Amniotic epithelial cell (primary cell): ENCODE data around the gene IDH3B.

Source experiments
- DNase-seq: peaks from one replicate; pipeline ENCODE4 v3.0.0-alpha.2; 2010; ENCODE audit warnings: low read depth

The IDH3B gene

DNA sequence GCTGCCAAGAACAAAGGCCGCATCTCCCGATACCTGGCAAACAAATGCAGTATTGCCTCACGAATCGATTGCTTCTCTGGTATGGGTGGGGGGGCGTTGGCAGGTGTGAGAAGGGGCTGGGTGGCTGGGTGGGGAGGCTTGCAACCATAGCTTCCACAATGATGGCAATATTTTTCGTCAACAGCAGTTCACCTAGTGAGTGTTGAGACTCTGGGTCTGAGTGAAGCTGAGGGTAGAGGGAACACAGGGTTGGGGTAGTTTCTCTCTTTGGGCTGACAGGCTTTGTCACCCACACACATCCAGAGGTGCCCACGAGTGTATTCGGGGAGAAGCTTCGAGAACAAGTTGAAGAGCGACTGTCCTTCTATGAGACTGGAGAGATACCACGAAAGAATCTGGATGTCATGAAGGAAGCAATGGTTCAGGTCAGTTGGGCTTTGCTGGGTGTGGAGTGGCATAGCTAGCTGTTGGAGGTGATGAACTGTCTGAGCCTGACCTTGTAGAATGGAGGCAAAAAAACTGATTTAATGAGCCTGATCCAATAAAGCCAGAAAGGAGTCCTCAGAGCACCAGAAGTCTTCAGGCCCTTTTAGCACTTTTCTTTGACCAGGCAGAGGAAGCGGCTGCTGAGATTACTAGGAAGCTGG is 7.4 kb downstream of the IDH3B start:
- DNase-seq: no peak

DNA sequence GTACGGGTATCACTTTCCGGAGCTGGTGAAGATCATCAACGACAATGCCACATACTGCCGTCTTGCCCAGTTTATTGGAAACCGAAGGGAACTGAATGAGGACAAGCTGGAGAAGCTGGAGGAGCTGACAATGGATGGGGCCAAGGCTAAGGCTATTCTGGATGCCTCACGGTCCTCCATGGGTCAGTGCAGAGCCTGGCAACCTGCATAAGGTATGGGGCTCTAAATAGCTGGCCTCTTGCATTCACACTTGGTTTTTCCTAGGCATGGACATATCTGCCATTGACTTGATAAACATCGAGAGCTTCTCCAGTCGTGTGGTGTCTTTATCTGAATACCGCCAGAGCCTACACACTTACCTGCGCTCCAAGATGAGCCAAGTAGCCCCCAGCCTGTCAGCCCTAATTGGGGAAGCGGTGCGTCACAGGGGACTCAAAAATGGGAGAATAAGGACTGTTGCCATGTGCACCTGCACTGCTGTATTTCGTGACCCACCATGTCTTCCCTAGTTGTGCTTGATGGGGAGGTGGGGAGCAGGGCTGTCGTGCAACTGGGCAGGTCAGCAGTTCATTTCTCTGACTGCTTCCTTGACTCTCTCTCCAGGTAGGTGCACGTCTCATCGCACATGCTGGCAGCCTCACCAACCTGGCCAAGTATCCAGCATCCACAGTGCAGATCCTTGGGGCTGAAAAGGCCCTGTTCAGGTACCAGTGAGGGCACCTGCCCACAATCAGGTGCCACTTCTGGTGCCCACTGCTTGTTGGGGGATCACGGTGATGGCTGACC is 8.5 kb downstream of the IDH3B start:
- DNase-seq: no peak

DNA sequence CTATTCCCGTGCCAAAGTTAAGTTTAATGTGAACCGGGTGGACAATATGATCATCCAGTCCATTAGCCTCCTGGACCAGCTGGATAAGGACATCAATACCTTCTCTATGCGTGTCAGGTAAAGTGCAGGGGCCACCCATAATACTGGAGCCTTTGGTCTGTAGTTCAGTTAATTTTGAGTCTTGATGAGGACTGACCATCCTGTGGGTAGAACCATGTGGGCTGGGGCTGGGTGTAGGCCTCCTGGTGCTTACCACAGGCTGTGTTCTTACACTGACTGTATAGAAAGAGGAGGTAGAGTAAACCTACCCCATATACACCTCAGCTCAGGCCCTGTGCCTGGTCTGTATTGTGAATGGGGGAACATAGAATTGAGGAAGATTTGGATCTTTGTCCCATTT is 9.2 kb downstream of the IDH3B start:
- no peak for DNase-seq

DNA sequence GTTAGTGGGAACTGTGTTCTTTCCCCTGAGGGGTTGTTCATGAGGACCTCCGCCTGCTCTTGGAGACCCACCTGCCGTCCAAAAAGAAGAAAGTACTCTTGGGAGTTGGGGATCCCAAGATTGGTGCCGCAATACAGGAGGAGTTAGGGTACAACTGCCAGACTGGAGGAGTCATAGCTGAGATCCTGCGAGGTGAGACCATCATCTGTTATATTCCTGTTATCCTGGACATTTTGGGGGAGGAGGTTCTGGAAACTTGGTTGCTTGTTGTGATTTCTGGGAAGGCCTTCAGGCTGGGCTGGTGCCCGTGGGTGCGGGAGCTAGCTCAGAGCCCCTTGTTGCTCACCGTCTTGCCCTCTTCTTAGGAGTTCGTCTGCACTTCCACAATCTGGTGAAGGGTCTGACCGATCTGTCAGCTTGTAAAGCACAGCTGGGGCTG is 9.6 kb downstream of the IDH3B start:
- DNase-seq: no peak

DNA sequence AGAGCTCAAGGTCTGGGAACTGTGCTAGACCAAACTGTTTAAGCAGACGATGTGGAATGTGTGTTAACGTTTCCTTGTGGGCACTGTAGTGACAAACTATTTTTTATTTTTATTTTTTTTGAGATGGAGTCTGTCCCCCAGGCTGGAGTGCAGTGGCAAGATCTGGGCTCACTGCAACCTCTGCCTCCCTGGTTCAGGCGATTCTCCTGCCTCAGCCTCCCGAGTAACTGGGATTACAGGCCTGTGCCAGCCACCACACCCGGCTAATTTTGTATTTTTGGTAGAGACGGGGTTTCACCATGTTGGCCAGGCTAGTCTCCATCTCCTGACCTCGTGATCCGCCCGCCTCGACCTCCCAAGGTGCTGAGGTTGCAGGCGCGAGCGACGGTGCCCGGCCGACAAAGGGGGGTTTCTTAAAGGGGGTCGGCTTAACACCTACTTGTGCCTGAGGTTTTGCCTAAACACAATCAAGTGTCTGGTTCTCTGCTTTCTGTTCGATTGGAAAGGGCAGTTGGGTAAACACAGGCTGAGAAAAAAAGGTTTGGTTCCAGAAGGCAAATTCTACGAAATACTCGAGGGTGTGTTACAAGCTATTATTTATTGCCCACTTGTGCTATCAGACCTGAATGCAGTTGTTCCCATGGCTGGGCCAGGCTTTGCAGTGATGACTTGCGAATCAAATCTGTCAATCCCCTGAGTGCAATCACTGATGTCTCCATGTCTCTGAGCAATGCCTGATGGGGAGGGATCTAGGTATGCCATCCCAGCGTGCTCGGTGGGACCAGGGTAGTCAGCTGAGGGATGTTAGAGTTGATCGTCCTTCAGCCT is 10.2 kb downstream of the IDH3B start:
- DNase-seq: no peak

DNA sequence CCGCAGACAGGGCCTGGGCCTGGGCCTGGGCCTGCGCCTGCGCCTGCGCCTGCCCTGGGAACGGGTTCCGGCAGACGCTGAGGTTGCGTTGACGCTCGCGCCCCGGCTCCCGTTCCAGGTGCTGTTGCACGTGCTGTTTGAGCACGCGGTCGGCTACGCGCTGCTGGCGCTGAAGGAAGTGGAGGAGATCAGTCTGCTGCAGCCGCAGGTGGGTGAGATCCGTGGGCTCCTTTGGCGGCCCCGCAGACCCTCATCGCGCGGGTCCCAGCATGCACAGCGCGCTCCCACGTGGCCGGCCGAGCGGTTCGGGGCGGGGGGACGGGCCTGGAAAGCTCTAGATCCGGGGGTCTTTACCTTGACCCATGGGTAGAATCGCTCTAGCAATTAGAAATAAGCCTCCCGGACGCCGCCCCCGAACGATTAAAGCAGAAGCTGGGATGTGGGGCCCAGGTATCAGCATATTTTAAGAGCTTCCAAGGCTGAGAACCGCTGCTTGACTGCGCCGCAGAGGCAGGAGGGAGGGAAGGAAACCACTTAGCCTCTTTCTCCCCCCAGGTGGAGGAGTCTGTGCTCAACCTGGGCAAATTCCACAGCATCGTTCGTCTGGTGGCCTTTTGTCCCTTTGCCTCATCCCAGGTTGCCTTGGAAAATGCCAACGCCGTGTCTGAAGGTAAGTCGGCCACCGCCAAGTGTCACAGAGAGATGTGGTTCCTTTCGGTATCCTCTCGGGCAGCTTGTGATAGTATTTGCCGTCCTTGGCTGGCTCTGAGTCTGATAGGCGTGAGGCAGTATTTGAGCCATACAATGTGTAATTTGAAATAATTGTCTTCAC is 11.1 kb downstream of the IDH3B start:
- peak; percentile 23 for DNase-seq

DNA sequence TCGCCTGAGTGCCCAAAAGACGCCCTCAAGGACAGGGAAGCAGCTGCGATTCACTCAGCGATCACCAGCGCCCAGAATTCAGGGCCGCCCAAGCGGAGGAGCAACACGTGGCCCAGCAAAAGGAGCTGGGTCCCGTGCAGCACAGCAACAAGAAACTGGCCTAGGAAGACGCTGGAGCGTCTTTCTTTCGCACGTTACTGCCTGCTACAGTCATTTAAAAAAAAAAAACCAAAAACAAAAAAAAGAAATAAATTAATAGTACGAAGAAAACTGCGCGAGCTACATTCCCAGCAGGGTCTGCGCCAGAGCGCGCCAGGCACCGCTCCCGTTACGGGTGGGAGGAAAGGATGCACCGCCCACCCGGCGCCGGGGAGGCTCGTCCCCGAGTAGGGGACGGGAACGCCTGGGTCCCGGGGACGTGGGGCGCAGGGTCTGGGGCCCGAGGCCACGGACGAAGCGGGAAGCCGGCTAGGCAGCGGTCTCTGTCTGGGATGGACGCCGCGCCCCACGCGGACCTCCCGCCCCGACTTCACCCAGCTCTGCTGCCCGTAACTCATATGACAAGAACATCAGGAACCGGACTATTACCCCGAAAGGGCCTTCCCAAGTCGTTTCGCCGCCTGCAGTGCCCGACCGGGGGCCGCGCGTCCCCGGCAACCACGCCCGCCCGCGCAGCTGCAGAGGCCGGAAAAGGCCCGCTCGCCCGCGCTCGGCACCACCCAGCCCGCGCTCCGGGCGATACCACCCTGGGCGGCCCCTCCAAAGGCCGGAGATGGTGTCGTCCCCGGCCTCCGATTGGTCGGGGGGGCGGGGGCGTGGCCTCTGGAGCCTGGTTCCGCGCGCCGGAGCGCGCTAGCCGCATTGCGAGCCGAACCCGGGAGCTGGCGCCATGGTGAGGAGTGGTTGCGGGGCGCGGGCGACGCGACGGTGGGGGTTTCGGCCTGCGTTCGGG is 12.0 kb downstream of the IDH3B start, which contains the start of gene NOP56:
TSS of gene NOP56 (plus strand) at position 861 of the 952 bp plus-strand sequence. CDS start at position 890, 29 bp downstream.
- peak; percentile 79 for DNase-seq

DNA sequence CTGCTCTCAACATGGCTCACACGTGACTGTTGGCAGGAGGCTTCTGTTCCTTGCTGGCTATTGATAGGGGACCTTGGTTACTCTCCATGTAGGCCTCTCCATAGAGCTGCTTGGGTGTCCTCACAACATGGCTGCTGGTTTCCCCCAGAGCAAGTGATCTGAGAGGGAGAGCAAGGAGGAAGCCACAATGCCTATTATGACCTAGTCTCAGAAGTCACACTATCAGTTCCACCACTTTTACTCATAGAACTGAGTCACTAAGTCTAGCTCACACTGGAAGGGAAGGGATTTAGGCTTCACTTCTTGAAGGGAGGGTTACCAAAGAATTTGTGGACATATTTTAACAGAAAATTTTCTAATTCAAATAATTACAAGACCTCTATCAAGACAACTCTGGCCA is 20.3 kb downstream of the IDH3B start:
- no peak for DNase-seq

DNA sequence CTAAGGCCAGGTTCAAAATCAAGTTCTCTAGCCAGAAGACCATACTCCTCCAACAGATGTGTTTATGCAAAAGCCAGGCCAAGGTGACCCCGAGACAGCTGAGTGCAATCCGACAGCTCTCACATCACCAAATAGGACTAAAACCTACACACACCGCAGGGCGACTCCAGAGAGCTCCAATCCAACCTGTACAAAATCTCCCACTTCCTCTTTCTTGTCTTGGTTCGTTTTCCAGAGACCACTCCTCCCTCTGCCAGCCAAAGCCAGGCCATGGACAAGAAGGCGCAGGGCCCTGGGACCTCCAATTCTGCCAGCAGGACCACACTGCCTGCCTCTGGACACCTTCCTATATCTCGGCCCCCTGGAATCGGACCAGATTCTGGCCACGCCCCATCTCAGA is 23.1 kb downstream of the IDH3B start:
- no peak for DNase-seq

DNA sequence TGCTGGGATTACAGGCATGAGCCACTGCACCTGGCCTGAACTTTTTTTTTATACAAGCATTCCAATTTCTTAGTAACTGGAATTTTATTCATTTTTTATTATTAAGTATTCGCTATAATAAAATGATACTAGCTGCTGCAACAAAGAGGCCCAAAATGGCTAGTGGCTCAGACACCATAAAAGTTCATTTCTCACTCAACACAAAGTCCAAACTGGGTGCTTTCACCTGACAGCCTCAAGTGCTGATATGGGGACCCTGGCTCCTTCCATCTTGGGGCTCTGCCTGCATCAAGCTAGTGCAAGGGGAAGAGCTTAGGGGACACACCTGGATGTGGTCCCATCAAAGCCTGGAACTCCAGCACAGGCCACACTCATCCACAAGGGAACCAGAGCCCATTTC is 23.8 kb downstream of the IDH3B start:
- DNase-seq: no peak

DNA sequence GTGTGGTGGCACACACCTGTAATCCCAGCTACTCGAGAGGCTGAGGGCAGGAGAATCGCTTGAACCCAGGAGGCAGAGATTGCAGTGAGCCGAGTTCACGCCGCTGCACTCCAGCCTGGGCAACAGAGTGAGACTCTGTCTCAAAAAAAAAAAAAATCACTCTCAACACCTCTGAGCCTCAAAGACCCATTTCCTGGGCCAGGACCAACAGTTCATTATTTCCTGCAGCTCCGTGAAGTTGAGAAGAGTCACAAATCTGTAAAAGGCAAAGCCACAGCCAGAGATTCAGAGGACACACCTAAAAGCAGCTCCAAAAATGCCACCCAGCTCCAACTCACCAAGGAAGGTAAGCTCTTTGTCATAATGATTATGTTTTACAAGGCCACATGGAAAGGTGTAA is 26.8 kb downstream of the IDH3B start:
- DNase-seq: no peak

DNA sequence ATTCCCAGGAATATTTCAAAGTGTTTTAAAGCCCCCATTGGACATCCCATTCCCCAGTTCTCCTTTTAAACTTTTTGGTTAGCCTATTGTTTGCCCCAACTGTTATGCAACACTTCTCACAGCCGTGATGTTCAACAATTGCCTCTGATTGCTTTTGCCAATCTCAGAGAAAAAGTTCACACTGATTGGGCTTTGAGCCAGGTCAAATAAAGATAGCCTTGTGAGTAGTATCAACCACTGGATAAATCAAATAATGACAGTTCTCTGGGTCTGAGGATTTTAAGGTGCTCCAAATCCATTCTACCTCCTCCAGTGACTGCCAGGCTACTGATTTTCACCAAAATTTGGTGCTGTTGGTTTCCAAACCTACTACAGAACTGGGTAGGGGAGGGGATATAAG is 30.6 kb downstream of the IDH3B start:
- no peak for DNase-seq

DNA sequence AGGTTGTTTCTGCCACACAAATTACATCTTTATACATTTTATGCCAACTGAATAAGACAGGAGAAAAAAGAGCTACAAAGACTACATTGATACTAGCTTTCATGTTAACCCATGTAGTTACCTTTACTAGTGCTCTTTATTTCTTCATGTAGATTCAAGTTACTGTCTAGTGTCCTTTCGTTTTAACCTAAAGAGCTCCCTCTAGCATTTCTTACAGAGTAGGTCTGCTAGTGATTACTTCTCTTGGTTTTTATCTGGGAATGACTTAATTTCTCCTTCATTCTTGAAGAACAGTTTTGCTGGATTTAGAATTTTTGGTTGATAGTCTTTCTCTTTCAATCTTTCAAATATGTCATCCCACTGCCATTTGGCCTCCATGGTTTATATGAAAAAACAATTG is 32.8 kb downstream of the IDH3B start:
- DNase-seq: no peak

DNA sequence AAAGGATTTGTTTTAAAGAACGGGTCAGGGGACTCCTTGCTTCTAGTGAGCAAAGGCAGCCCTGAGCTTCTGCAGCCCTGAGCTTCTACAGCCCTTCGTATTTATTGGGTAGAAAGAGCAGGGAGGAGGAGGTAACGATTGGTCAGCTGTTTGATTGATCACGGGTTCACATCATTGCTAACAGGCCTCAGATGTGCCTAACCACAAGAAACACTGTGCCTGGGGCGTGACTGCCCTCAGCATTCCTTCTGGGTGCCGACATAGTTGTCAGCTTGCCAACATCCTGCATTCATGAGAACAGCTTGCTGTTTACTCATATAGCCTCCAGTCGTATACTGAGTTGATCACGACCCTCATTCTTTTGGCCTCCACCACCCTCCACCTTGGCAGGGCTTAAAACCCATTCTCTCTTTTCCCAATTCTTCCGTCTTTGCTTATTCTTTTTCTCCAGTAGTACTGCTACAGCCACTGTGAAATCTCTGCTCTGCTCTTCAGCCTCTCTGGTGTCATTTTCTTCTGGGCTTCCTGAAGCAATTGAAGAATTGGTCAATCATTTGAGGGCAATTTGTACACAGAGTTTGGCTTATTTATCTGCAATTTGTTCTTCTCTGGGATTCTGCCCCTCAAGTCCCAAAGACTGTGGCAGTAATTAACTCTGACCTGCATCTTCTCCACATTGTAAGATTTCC is 37.0 kb downstream of the IDH3B start:
- DNase-seq: peak; percentile 76

DNA sequence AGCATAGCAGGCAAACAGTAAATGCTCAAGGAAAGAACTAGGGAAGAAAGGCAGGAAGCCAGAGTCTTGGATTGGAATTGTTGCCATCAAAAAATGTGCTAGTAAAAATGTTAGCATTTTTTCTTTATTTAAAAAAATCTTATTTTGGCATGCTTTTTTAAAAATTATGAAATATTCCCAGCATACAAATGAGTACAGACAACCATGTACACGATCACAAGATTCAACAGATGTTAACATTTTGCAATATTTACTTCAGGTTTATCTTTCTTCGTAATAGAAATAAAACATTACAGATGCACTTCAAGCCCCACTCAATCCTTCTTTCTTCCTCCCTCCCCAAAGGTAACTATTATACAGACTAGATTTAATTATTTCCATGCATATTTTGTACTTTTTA is 39.0 kb downstream of the IDH3B start:
- DNase-seq: no peak

DNA sequence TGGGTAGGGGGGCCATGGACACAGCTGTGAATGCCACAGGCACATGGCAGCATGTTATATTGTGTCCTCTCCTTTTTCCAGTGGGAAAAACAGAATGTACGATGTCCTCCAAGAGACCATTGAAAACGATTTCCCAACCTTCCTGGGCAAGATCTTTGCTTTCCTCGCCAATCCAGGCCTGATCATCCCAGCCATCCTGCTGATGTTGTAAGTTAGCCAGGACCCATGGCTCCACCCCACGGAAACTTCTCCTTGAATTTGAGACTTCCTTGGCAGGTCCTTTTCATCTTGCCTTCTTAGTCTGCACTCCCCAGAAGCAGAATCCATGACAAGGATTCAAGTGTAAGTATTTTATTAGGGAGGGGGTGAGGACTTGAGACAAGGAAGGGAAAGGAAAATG is 39.8 kb downstream of the IDH3B start:
- no peak for DNase-seq

DNA sequence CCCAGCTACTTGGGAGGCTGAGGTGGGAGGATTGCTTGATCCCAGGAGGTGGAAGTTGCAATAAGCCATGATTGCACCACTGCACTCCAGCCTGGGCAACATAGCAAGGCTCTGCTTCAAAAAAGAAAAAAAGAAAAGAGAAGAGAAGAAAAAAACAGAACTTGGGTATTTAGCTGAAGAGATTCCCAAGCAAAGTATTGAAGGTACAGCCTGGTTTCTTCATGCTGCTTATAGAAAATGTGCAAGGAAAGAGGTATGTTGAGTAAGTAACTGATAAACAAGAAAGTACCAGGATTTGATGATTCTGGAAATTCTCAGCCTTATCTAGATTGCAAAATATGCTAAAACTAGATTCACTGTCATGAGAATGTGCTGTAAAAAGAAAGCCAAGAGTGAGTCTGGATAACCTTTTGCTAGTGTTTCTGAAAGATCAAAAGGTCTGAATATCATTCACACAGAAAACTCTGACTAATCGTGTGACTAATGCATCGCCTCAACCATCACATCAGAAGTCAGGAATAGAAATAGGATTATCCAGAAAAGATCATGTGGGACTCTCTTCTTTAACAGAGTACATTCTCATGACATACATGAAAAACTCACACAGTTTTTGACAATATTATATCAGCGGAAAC is 43.9 kb downstream of the IDH3B start:
- DNase-seq: peak; percentile 60

DNA sequence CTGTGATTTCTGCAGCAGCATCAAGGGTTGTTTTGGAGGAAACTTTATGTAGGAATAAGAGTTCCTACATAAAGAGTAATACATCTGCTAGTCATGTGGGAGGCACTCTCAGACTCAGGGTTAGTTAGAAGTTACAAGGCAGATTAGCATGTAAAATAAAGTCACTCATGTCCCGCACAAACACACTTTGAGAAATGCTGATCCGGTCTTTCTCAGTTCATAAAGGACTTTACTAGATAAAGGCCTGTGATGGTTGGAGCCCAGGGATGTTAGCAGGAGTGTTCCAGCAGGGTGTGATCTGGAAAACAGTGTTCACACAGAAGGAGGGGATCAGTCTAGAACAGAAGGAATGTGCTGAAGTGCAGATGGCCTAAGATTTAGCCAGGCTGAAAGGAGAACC is 44.7 kb downstream of the IDH3B start:
- no peak for DNase-seq

DNA sequence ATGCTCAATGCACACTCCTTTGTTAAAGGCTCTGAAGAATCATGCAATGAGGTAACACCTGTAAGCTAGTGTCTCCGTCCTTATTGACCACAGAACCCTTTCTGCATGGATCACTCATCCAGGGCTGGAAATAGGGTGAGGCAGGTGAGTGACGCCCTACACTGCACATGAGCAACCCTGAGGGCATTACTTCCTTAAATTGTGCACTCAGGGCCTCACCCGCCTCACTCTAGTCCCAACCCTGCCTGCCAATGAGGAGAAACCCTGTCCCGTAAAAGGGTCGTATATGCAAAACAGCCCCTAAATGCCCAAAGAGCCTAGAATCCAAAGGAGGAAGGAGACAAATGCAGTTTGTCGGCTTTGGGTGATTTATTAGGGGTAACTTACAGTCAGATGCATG is 45.2 kb downstream of the IDH3B start:
- no peak for DNase-seq
